Tibial nerve (tissue), 4 donors: ENCODE data around the gene CFAP46.

Experiments used
- EP300 ChIP-seq, 2 donors: sonication (generic); formaldehyde crosslinking; IDR thresholded peaks; one replicate each; pipeline ENCODE4 v1.6.1; 2017; ENCODE audit warnings: antibody characterized with exemption in 2 of 2, mild to moderate bottlenecking in 1 of 2
- TF ChIP-seq, protein P1 (sequence below), 5 experiments: fragments of 200-600 bp in 3 of 5; fragments of 450-650 bp in 2 of 5; sonication (generic) in 3 of 5; IDR thresholded peaks; one replicate each; pipeline ENCODE4 v1.5.1; 2016 to 2019; ENCODE audit warnings: antibody characterized with exemption in 5 of 5, mild to moderate bottlenecking in 3 of 5, moderate library complexity in 2 of 5

DNA sequence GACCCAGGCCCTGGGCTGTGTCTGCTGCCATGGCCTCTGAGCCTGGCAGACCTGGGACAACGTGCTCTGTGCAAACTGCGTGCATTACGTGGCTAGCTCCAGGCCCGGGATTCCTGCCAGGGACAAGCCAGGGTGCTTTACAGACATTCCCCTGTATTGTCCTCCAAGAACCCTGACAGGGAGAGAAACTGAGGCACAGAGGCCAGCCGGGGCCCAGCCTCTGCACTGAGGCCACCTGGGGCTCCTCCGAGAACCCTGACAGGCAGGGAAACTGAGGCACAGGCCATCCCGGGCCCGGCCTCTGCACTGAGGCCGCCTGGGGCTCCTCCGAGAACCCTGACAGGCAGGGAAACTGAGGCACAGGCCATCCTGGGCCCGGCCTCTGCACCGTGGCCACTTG is 64.9 kb downstream of the CFAP46 start:
- TF ChIP-seq, protein P1, sequence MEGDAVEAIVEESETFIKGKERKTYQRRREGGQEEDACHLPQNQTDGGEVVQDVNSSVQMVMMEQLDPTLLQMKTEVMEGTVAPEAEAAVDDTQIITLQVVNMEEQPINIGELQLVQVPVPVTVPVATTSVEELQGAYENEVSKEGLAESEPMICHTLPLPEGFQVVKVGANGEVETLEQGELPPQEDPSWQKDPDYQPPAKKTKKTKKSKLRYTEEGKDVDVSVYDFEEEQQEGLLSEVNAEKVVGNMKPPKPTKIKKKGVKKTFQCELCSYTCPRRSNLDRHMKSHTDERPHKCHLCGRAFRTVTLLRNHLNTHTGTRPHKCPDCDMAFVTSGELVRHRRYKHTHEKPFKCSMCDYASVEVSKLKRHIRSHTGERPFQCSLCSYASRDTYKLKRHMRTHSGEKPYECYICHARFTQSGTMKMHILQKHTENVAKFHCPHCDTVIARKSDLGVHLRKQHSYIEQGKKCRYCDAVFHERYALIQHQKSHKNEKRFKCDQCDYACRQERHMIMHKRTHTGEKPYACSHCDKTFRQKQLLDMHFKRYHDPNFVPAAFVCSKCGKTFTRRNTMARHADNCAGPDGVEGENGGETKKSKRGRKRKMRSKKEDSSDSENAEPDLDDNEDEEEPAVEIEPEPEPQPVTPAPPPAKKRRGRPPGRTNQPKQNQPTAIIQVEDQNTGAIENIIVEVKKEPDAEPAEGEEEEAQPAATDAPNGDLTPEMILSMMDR (IDR thresholded peaks at IDR 0.05): no peak
- TF ChIP-seq EP300 (IDR thresholded peaks at IDR 0.05): no peak
